ENCODE results near the gene BABAM2. TPM values are rescaled to one million over a fixed set of nuclear protein-coding genes. Genes with fewer than 3 reads are reported as not detected.
"Not testable (repeated sequence)": the region's sequence is repeated elsewhere in the genome, so short reads cannot be mapped to it uniquely, and the experiment has no call there.

Gene BABAM2
- total RNA-seq, 1 donor from 2014 or later: 34.6 TPM

DNA sequence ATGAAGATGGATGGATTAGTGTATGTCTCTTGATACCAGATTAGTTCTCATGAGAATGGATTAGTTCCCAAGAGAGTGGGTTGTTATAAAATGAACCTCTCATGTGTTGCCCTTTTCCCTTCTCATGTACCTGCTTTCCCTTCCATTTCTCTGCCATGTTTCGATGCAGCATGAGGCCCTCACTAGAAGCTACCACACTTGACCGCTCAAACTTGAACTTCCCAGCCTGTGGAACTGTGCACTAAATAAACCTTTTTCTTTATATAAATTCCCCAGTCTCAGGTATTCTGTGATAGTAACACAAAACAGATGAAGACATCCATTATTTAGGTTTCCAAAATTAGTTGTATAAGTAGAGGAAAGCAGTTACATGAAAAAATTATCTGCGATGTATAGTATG, 73.5 kb downstream of the BABAM2 start:
- Mint-ChIP-seq H3K9me3 (peaks cover 17% of the 10 kb centered on the region), H3K36me3 (peaks cover 17% of the 10 kb centered on the region), H3K27ac (no peak overlapping the region), H3K4me1 (peaks cover 16% of the 10 kb centered on the region), H3K27me3 (ENCODE audit: insufficient read depth, low read depth) (no peaks in the 10 kb centered on the region), H3K4me3 (no peak overlapping the region)
- Histone ChIP-seq H3K27me3 (no peaks in the 10 kb centered on the region), H3K79me2 (ENCODE audit: low read depth) (no peaks in the 10 kb centered on the region), H2AFZ (replicated peaks) (no peak overlapping the region), H3F3A (ENCODE audit: low read depth) (peaks cover 4% of the 10 kb centered on the region), H4K20me1 (ENCODE audit: low read depth) (peaks cover 3% of the 10 kb centered on the region), H3K4me3 (no peak overlapping the region), H3K36me3 (no peaks in the 10 kb centered on the region), H3K27ac (no peak overlapping the region), H3K4me2 (no peak overlapping the region), H3K9me3 (ENCODE audit: low read depth) (no peaks in the 10 kb centered on the region), H3K9ac (no peak overlapping the region), H3K4me1 (peaks cover 13% of the 10 kb centered on the region)
- no peak for TF ChIP-seq EZH2phosphoT487 (IDR thresholded peaks at IDR 0.05)
- DNase-seq (ENCODE audit: low spot score): no peak

DNA sequence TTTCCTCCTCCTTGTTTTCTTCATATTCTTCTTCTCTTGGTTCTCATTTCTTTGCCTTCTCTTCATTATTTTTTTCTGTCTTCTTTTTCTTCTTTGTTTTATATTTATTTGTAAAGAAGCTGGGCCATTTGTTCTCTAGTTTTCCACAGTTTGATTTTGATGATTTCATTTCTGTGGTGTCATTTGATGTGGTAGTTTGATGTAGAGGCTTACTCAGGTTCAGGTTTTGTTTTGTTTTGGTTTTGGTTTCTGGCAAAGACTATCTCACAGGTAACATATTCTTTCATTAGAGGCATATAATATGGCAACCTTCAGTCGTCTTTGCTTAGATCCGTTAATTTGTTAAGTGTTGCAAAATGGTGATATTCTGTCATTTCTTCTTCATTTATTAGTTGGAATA, 75.3 kb downstream of the BABAM2 start:
- H2AFZ ChIP-seq (replicated peaks): no peak overlapping the region
- H3K79me2 ChIP-seq (ENCODE audit: low read depth): no peaks in the 10 kb centered on the region
- H3K27ac Mint-ChIP-seq: no peak overlapping the region
- H3K9ac ChIP-seq: no peak overlapping the region
- H3K9me3 ChIP-seq (ENCODE audit: low read depth): no peaks in the 10 kb centered on the region
- DNase-seq (ENCODE audit: low spot score): no peak
- TF ChIP-seq EZH2 (IDR thresholded peaks at IDR 0.05): no peak
- TF ChIP-seq, protein P1, sequence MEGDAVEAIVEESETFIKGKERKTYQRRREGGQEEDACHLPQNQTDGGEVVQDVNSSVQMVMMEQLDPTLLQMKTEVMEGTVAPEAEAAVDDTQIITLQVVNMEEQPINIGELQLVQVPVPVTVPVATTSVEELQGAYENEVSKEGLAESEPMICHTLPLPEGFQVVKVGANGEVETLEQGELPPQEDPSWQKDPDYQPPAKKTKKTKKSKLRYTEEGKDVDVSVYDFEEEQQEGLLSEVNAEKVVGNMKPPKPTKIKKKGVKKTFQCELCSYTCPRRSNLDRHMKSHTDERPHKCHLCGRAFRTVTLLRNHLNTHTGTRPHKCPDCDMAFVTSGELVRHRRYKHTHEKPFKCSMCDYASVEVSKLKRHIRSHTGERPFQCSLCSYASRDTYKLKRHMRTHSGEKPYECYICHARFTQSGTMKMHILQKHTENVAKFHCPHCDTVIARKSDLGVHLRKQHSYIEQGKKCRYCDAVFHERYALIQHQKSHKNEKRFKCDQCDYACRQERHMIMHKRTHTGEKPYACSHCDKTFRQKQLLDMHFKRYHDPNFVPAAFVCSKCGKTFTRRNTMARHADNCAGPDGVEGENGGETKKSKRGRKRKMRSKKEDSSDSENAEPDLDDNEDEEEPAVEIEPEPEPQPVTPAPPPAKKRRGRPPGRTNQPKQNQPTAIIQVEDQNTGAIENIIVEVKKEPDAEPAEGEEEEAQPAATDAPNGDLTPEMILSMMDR (IDR thresholded peaks at IDR 0.05): no peak
- TF ChIP-seq EZH2phosphoT487 (IDR thresholded peaks at IDR 0.05): no peak
- peaks cover 22% of the 10 kb centered on the region for H3K9me3 Mint-ChIP-seq
- H3K27me3 Mint-ChIP-seq (ENCODE audit: insufficient read depth, low read depth): no peaks in the 10 kb centered on the region
- no peaks in the 10 kb centered on the region for H3K36me3 ChIP-seq
- no peaks in the 10 kb centered on the region for H4K20me1 ChIP-seq (ENCODE audit: low read depth)
- H3K27me3 ChIP-seq: no peaks in the 10 kb centered on the region
- H3K4me1 Mint-ChIP-seq: no peaks in the 10 kb centered on the region
- no peak overlapping the region for H3K27ac ChIP-seq
- no peak overlapping the region for H3K4me2 ChIP-seq
- H3K4me3 ChIP-seq: no peak overlapping the region
- no peaks in the 10 kb centered on the region for H3K4me1 ChIP-seq
- no peak overlapping the region for H3K4me3 Mint-ChIP-seq
- peaks cover 18% of the 10 kb centered on the region for H3K36me3 Mint-ChIP-seq
- H3F3A ChIP-seq (ENCODE audit: low read depth): no peaks in the 10 kb centered on the region

- H3K27me3 Mint-ChIP-seq (ENCODE audit: insufficient read depth, low read depth): no peaks in the 10 kb centered on the region
- Histone ChIP-seq H3K9ac (no peak overlapping the region), H3K4me3 (no peak overlapping the region), H3K79me2 (ENCODE audit: low read depth) (no peaks in the 10 kb centered on the region), H4K20me1 (ENCODE audit: low read depth) (no peaks in the 10 kb centered on the region), H2AFZ (replicated peaks) (no peak overlapping the region), H3K27ac (no peak overlapping the region), H3F3A (ENCODE audit: low read depth) (no peaks in the 10 kb centered on the region), H3K9me3 (ENCODE audit: low read depth) (no peaks in the 10 kb centered on the region), H3K4me2 (no peak overlapping the region), H3K4me1 (no peaks in the 10 kb centered on the region), H3K36me3 (no peaks in the 10 kb centered on the region), H3K27me3 (no peaks in the 10 kb centered on the region)
- no peak for DNase-seq (ENCODE audit: low spot score)
- peaks cover 18% of the 10 kb centered on the region for H3K36me3 Mint-ChIP-seq
- no peak overlapping the region for H3K27ac Mint-ChIP-seq
- H3K4me1 Mint-ChIP-seq: no peaks in the 10 kb centered on the region
- TF ChIP-seq EZH2 (IDR thresholded peaks at IDR 0.05) (no peak), EZH2phosphoT487 (IDR thresholded peaks at IDR 0.05) (no peak)
- TF ChIP-seq, protein P1 (IDR thresholded peaks at IDR 0.05): no peak
- H3K4me3 Mint-ChIP-seq: no peak overlapping the region
- peaks cover 22% of the 10 kb centered on the region for H3K9me3 Mint-ChIP-seq
Measured at GRCh38 chr2:27966466-27966865, 75.9 kb downstream of the BABAM2 start.

- H3K4me1 ChIP-seq: no peaks in the 10 kb centered on the region
- H3K79me2 ChIP-seq (ENCODE audit: low read depth): no peaks in the 10 kb centered on the region
- no peak overlapping the region for H2AFZ ChIP-seq (replicated peaks)
- no peaks in the 10 kb centered on the region for H3K27me3 ChIP-seq
- H3K36me3 ChIP-seq: no peaks in the 10 kb centered on the region
- H3F3A ChIP-seq (ENCODE audit: low read depth): no peaks in the 10 kb centered on the region
- no peak overlapping the region for H3K4me2 ChIP-seq
- H3K9me3 ChIP-seq (ENCODE audit: low read depth): no peaks in the 10 kb centered on the region
- H3K4me3 ChIP-seq: no peak overlapping the region
- Mint-ChIP-seq H3K36me3 (peaks cover 18% of the 10 kb centered on the region), H3K27me3 (ENCODE audit: insufficient read depth, low read depth) (no peaks in the 10 kb centered on the region), H3K27ac (no peak overlapping the region), H3K9me3 (peaks cover 22% of the 10 kb centered on the region), H3K4me3 (no peak overlapping the region), H3K4me1 (peaks cover 2% of the 10 kb centered on the region)
- no peak overlapping the region for H3K27ac ChIP-seq
- no peaks in the 10 kb centered on the region for H4K20me1 ChIP-seq (ENCODE audit: low read depth)
- TF ChIP-seq, protein P1 (IDR thresholded peaks at IDR 0.05): no peak
- TF ChIP-seq EZH2 (IDR thresholded peaks at IDR 0.05) (no peak), EZH2phosphoT487 (IDR thresholded peaks at IDR 0.05) (no peak)
- DNase-seq (ENCODE audit: low spot score): no peak
- no peak overlapping the region for H3K9ac ChIP-seq
Measured at GRCh38 chr2:27967076-27967475, 76.5 kb downstream of the BABAM2 start.

DNA sequence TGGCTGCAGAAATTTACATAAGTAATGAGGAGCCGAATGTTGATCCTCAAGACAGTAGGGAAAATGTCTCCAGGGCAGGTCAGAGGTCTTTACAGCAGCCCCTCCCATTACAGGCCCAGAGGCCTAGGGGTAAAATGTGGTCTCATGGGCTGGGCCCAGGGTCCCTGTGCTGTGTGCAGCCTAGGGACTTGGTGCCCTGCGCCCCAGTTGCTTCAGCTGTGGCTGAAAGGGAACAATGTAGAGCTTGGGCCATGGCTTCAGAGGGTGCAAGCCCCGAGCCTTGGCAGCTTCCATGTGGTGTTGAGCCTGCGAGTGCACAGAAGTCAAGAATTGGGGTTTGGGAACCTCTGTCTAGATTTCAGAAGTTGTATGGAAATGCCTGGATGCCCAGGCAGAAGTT, 77.5 kb downstream of the BABAM2 start:
- not testable (repeated sequence) for H3K9ac ChIP-seq; H3K27me3 Mint-ChIP-seq (ENCODE audit: insufficient read depth, low read depth); H2AFZ ChIP-seq (replicated peaks); H3K27ac Mint-ChIP-seq; H3K79me2 ChIP-seq (ENCODE audit: low read depth); H3K9me3 ChIP-seq (ENCODE audit: low read depth); H3K27ac ChIP-seq; H4K20me1 ChIP-seq (ENCODE audit: low read depth); H3K4me3 ChIP-seq; DNase-seq (ENCODE audit: low spot score); H3K4me1 ChIP-seq; H3K36me3 ChIP-seq; H3K4me1 Mint-ChIP-seq; H3K4me2 ChIP-seq; H3K4me3 Mint-ChIP-seq; H3F3A ChIP-seq (ENCODE audit: low read depth); H3K27me3 ChIP-seq
- Mint-ChIP-seq H3K36me3 (peaks cover 16% of the 10 kb centered on the region), H3K9me3 (peaks cover 20% of the 10 kb centered on the region)

DNA sequence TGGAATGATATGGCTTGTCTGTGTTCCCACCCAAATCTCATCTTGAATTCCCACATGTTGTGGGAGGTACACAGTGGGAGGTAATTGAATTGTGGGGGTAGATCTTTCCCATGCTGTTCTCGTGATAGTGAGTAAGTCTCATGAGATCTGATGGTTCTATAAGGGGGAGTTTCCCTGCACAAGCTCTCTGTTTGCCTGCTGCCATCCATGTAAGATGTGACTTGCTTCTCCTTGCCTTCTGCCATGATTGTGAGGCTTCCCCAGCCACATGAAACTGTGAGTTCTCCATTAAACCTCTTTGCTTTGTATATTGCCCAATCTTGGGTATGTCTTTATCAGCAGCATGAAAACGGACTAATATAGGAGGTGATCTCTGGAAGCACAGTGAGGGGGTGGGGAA, 78.4 kb downstream of the BABAM2 start:
- not testable (repeated sequence) for H4K20me1 ChIP-seq (ENCODE audit: low read depth); H3K4me3 Mint-ChIP-seq; H3K27me3 Mint-ChIP-seq (ENCODE audit: insufficient read depth, low read depth); H3K4me1 Mint-ChIP-seq; H3K9me3 ChIP-seq (ENCODE audit: low read depth); H3K4me2 ChIP-seq; H3K4me1 ChIP-seq; H3K4me3 ChIP-seq; H3K79me2 ChIP-seq (ENCODE audit: low read depth); DNase-seq (ENCODE audit: low spot score); H3K9ac ChIP-seq; H3K27me3 ChIP-seq; H3K36me3 ChIP-seq; H3F3A ChIP-seq (ENCODE audit: low read depth); H2AFZ ChIP-seq (replicated peaks); H3K27ac Mint-ChIP-seq; H3K27ac ChIP-seq
- Mint-ChIP-seq H3K36me3 (peaks cover 16% of the 10 kb centered on the region), H3K9me3 (peaks cover 20% of the 10 kb centered on the region)

Measured in neural progenitor cell (in vitro differentiated cells).